Uterus (tissue), 4 donors: ENCODE results near the gene CAPS. TPM values are rescaled to one million over a fixed set of nuclear protein-coding genes. Genes with fewer than 3 reads are reported as not detected.

Experiments used
- DNase-seq, 2 donors: peaks; one replicate each; pipeline ENCODE4 v3.0.0-alpha.2; 2019 to 2020
- H3K27ac ChIP-seq, 2 donors: fragments of 200-600 bp; sonication (generic); 1 replicate in 1 of 2; 2 replicates in 1 of 2; pipeline ENCODE4 v1.5.1; 2016 to 2018
- H3K27me3 ChIP-seq, 2 donors: fragments of 200-600 bp; sonication (generic); one replicate each; pipeline ENCODE4 v1.5.1; 2018 to 2019; ENCODE audit warnings: control low read depth in 1 of 2
- H3K36me3 ChIP-seq, 2 donors: fragments of 200-600 bp; sonication (generic); one replicate each; pipeline ENCODE4 v1.5.1; 2019; ENCODE audit warnings: control low read depth in 1 of 2
- H3K4me1 ChIP-seq, 2 donors: fragments of 200-600 bp; sonication (generic); one replicate each; pipeline ENCODE4 v1.5.1; 2018 to 2019; ENCODE audit warnings: control low read depth in 1 of 2
- H3K4me3 ChIP-seq, 2 donors: fragments of 200-600 bp; sonication (generic); 1 replicate in 1 of 2; 2 replicates in 1 of 2; pipeline ENCODE4 v1.5.1; 2018 to 2019; ENCODE audit warnings: mild to moderate bottlenecking in 1 of 2
- H3K9me3 ChIP-seq, 2 donors: fragments of 200-600 bp; sonication (generic); one replicate each; pipeline ENCODE4 v1.5.1; 2019; ENCODE audit warnings: control low read depth in 1 of 2
- POLR2A ChIP-seq, 2 donors: fragments of 450-650 bp; IDR thresholded peaks; one replicate each; pipeline ENCODE4 v1.6.1; 2016; ENCODE audit warnings: antibody characterized with exemption in 2 of 2, mild to moderate bottlenecking in 1 of 2, moderate library complexity in 1 of 2
- intact Hi-C: fragments of 100-400 bp; cut with DNase I; formaldehyde crosslinking; loops from one replicate; pipeline ENCODE4 v1.15.1; 2023; ENCODE audit warnings: low total_unique reads
- total RNA-seq, 4 donors: library from RNA; depleted of rRNA in 3 of 4; stranded (reverse); fragments of >200 nt in 3 of 4; gene quantifications; one replicate each; pipeline versions ENCODE4 v1.1.0 to v1.2.4, GENCODE V29; 2014 to 2023
- TF ChIP-seq, protein P1 (sequence below), 4 experiments: fragments of 200-600 bp in 2 of 4; fragments of 450-650 bp in 2 of 4; sonication (generic) in 2 of 4; IDR thresholded peaks; one replicate each; pipeline ENCODE4 v1.5.1; 2016 to 2019; ENCODE audit warnings: antibody characterized with exemption in 4 of 4, mild to moderate bottlenecking in 2 of 4, moderate library complexity in 1 of 4
- donor health status: DM: yes; HTN: yes; CAD: no.

CAPS gene
- total RNA-seq, 4 donors from 2014 or later: 2.0 to 48.7 (median 12.4) TPM

DNA sequence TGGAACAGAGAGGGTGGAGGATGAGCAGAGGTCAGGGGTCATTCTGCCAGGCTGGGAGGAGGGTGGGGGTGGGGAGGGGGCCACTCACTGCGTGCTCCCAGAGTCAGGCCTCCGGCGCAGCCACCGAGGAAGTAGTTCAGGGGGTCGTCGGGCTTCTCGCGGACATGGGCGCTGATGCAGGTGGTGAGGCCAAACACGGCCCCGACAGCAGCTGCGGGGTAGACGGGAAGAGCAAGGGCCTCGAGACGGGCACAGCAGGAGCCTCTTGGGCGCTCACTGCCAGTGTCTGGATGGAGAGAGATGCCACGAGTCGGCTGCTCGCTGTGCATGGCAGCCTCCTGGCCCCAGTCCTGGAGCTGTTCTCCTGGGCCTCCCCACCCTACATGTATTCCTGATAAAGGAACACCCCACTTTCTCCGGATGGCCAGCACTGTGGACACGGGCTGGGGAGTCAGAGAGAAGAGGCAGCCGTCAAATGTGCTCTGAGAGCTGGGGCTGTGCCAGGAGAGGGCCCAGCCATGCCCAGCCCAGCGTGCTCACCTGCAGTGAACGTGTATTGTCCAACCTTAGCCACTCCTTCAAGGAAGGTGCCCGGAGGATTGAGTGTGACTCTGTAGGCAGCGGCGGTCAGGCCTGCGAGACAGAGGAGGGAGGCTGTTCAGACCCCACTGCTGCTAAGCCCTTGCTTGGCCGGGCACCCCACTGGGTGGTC, 17.5 kb upstream of the CAPS start:
- intact Hi-C loops: no loop called here
- no peak overlapping the region for H3K4me3 ChIP-seq
- H3K9me3 ChIP-seq: no peaks in the 10 kb centered on the region
- no peak overlapping the region for H3K27ac ChIP-seq
- no peak for DNase-seq
- H3K27me3 ChIP-seq: no peaks in the 10 kb centered on the region
- no peak for TF ChIP-seq POLR2A (IDR thresholded peaks at IDR 0.05)
- TF ChIP-seq, protein P1, sequence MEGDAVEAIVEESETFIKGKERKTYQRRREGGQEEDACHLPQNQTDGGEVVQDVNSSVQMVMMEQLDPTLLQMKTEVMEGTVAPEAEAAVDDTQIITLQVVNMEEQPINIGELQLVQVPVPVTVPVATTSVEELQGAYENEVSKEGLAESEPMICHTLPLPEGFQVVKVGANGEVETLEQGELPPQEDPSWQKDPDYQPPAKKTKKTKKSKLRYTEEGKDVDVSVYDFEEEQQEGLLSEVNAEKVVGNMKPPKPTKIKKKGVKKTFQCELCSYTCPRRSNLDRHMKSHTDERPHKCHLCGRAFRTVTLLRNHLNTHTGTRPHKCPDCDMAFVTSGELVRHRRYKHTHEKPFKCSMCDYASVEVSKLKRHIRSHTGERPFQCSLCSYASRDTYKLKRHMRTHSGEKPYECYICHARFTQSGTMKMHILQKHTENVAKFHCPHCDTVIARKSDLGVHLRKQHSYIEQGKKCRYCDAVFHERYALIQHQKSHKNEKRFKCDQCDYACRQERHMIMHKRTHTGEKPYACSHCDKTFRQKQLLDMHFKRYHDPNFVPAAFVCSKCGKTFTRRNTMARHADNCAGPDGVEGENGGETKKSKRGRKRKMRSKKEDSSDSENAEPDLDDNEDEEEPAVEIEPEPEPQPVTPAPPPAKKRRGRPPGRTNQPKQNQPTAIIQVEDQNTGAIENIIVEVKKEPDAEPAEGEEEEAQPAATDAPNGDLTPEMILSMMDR (IDR thresholded peaks at IDR 0.05): no peak
- no peaks in the 10 kb centered on the region for H3K36me3 ChIP-seq
- H3K4me1 ChIP-seq: peaks cover 0 to 7% of the 10 kb centered on the region in 2 donors

DNA sequence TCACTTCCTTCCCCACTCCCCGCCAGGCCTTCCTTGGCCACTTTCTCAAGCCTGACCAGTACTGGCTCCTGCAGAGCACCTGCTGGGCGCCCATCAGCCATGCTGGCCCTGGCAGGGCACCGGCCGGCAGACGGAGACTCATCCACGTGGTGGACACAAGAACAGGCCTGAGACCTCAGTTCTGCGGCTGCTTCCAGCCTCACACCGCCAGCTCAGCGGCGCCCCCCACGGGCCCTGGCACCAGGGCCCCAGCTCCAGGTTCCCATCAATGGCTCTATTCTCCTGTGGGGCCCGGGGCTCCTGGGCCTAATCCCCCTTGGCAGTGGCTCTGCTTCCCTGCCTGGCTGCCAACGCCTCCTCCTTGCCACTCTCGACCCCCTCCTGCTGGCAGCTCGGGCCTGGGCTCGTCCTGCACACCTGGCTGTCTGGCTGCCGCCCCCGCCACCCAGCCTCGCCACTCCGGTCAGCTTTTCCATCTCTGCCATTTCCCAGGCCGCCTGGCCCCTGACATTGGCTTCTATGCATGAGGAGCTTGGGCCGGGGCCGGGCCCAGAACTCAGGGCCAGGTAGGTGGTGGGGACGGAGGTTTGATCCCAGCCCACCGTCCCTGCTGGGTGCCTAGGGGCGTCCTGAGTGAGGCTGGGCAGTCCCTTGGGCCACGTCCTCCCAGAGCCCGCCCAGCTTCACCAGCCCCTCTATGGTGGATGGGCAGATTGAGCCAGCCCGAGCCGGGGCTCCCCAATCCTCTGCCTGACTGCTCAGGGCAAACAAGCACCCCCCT, 16.7 kb upstream of the CAPS start:
- peaks cover 0 to 5% of the 10 kb centered on the region in 2 donors for H3K4me1 ChIP-seq
- H3K36me3 ChIP-seq: no peaks in the 10 kb centered on the region
- no peaks in the 10 kb centered on the region for H3K27me3 ChIP-seq
- DNase-seq: no peak
- H3K27ac ChIP-seq: no peak overlapping the region
- no peaks in the 10 kb centered on the region for H3K9me3 ChIP-seq
- intact Hi-C loops: no loop called here
- H3K4me3 ChIP-seq: no peak overlapping the region
- no peak for TF ChIP-seq POLR2A (IDR thresholded peaks at IDR 0.05)
- TF ChIP-seq, protein P1 (IDR thresholded peaks at IDR 0.05): no peak

DNA sequence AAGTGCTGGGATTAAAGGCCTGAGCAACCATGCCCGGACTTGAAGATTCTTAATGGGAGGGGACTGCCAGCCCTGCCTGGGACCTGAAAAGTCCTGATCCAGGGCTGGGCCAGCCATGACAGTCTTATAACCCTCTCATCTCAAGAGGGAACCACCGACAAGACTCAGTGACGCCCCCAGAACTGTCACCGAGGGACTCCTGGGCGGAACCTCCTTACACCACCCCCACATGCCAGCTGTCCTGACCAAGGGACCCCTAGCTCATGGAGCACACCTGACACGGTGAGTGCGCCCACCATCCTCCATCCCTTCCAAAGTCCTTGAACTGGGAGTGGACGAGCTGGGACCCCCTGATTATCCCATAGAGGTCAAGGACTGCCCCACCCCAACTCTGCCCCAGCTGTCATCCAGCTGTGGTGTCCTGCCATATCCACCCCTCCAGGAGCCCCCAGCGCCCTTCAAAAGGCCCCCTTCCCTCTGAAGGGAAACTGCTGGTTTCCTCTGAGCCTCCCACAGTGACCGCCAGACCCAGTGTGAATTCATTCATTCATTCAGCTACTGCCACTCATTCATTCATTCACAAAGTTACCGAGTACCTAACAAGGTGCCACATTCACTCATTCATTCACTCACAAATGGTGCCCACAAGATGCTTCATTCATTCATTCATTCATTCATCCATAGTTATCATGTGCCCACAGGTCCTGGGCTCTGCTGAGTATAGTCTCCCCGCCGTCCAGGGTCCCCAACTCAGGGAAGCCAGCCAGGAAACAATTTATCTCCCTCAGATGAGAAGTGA, 14.1 kb upstream of the CAPS start:
- TF ChIP-seq POLR2A (IDR thresholded peaks at IDR 0.05): no peak
- TF ChIP-seq, protein P1 (IDR thresholded peaks at IDR 0.05): no peak
- intact Hi-C loops: no loop called here
- Histone ChIP-seq H3K4me1 (peaks cover 0 to 9% of the 10 kb centered on the region in 2 donors), H3K27me3 (no peaks in the 10 kb centered on the region), H3K27ac (no peak overlapping the region), H3K9me3 (no peaks in the 10 kb centered on the region), H3K36me3 (no peaks in the 10 kb centered on the region), H3K4me3 (no peak overlapping the region)
- DNase-seq: no peak

DNA sequence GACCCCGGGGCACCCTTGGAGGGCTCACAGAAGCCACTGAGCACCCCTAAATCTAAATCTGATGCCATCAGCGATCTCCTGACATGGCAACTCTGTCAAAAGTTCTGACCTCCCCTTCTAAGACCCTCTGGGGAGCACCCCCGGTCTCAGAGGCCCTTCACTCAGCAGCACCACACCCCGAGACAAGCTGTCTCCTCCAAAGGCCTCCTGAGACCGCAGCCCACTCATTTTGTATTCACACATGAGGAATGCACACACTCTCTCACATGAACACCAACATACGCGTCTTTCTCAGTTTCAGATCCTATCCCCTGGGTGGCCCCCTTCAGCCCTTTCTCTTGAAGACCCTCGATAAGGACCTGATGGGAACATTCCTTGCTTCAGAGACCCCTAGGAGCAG, 13.1 kb upstream of the CAPS start:
- Histone ChIP-seq H3K27ac (no peak overlapping the region), H3K4me3 (no peak overlapping the region), H3K27me3 (no peaks in the 10 kb centered on the region), H3K36me3 (no peaks in the 10 kb centered on the region), H3K4me1 (peaks cover 0 to 14% of the 10 kb centered on the region in 2 donors), H3K9me3 (no peaks in the 10 kb centered on the region)
- TF ChIP-seq, protein P1 (IDR thresholded peaks at IDR 0.05): no peak
- no peak for TF ChIP-seq POLR2A (IDR thresholded peaks at IDR 0.05)
- intact Hi-C loops: no loop called here
- no peak for DNase-seq
